Activated CD4-positive, alpha-beta T cell treated with anti-CD3 and anti-CD28 coated beads, Interleukin-2, amount 50 U/mL, for 24 hours (primary cell): ENCODE data around the gene GNB1L.

ENCODE experiments used
- DNase-seq, 2 donors: peaks; one replicate each; pipeline ENCODE4 v3.0.0-alpha.2; 2020; ENCODE audit warnings: low read depth in 1 of 2, low spot score in 1 of 2

GNB1L gene

GRCh38 chr22:19740586-19740985 is 114.1 kb downstream of the GNB1L start:
- no peak for DNase-seq

- DNase-seq: no peak
These were observed 114.7 kb downstream of the GNB1L start for GRCh38 chr22:19739911-19740449.

- DNase-seq: no peak
These were observed 115.2 kb downstream of the GNB1L start for GRCh38 chr22:19739448-19739895.

- no peak for DNase-seq
These were observed 115.8 kb downstream of the GNB1L start for GRCh38 chr22:19738664-19739447.

GRCh38 chr22:19737846-19738663 is 116.6 kb downstream of the GNB1L start:
- no peak for DNase-seq

DNA sequence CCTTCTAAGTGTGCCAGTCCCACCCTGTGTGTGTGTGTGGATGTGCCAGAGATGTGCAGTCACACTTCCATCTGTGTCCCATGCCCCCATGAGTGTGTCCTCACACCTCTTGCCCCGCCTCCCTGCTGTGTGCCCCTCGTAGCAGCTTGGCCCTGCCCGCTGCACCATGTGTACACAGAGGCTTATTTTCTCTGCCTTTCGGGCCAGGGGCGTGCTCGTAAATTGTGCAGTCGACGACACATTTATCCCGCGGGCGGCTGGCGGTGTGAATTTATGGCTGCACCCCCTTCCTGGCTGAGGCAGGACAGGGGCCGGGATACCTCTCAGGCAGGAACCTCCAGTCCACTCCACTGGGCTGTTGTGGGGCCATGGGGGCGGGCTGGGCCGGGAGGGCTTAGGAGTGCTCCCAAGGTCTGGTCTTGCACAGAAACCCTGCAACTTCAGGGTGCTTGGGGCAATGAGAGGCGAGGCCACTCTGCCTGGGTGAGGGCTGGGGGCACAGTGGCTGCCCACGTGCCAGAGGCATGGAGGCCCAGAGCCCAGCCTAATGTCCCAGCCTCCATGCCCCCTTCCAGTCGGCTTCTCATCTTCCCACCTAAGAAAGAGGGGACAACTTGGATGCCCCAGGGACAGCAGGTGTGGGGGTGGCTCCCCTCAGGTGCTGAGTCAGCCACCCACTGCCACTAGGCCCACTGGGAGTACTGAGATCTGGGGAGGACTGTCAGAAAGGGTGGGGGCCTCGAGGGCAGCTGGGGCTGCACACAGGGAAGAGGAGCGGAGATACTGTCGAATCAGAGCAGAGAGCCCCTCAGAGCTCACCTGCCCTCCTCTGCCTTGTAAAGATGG is 118.8 kb downstream of the GNB1L start:
- no peak for DNase-seq

DNA sequence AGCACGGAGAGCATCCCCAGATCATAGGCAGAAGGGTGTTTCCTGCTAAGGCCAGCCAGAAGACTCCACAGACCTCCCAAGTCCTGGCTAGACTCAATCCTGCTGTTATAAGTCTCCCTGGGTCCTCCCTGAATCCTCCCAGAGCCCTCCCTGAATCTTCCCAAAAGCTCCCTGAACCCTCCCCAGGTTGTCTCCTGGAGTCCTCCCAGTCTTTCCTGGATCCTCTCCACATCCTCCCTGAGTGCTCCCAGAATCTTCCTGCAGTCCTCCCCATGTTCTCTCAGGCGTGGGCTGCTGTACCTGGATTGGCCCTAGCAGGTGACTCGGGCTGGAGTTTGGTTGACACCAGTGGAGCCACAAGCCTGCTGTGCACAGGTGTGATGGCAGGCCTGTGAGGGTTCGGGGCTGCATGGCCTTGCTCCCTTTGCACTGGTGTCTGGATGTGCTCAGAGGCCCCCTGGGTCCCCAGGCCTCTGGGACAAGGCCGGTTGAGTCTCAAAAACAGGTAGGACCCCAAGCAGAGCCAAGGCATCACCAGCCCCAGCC is 119.8 kb downstream of the GNB1L start:
- no peak for DNase-seq

DNA sequence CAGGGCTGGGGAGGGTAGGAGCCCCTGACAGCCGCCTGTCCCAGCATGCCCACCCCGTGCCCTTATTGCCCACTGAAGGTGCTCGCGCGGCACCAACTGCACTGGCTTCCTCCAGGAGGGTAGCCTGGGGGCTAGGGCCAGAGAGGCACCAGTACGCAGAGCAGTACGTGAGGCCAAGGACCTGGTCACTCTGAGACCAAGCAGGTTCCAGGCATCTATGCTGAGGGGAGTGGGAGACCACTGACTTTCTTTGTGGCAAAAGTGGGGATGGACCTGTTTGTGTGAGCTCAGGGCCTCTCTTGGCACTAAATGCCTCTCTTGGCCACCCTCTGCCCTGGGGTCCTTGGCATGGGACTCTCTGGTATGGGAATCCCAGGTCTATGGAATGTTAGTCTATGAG is 120.5 kb downstream of the GNB1L start:
- DNase-seq: no peak

DNA sequence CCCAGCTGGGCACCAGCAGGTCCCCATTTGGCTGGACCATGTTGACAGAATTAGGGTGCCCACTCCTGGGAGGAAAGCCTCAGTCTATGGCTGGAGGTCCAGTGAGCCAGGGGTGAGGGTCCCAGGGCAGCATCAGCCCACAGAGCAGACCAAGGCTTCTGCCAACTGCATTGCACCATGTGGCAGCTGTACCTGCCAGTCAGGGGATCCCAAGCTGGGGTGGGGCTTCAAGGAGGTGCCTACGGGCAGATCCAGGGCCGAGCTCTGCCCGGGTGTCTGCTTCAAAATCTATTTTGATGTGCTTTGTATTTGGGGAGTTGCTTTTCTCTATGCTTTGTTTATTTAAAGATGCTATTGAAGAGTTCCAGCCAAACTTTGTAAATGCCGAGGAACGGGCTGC is 120.9 kb downstream of the GNB1L start:
- no peak for DNase-seq
